Loucy (cell line): ENCODE measurements around the gene GAGE13.
"Not testable (repeated sequence)": the region's sequence is repeated elsewhere in the genome, so short reads cannot be mapped to it uniquely, and the experiment has no call there.

Source experiments
- H2AFZ ChIP-seq: fragments of 200-600 bp; sonication (generic); 2 replicates; pipeline ENCODE4 v1.6.0; 2016; ENCODE audit warnings: antibody characterized with exemption, mild to moderate bottlenecking, low read length, moderate library complexity
- H3F3A ChIP-seq: fragments of 200-600 bp; 2 replicates; pipeline ENCODE4 v1.6.0; 2016; ENCODE audit warnings: antibody characterized with exemption, low read depth, mild to moderate bottlenecking
- H3K27me3 ChIP-seq: fragments of 200-600 bp; sonication (generic); 2 replicates; pipeline ENCODE4 v1.6.1; 2014; ENCODE audit warnings: low read length, mild to moderate bottlenecking; ENCODE audit not compliant: insufficient read depth, poor library complexity, severe bottlenecking
- H3K36me3 ChIP-seq: fragments of 200-600 bp; sonication (generic); 2 replicates; pipeline ENCODE4 v1.6.1; 2016; ENCODE audit warnings: low read length; ENCODE audit not compliant: insufficient read depth
- H3K4me1 ChIP-seq: fragments of 200-600 bp; sonication (generic); 2 replicates; pipeline ENCODE4 v1.5.1; 2014; ENCODE audit warnings: low read length, mild to moderate bottlenecking; ENCODE audit not compliant: insufficient read depth, poor library complexity, severe bottlenecking
- H3K4me2 ChIP-seq: fragments of 200-600 bp; sonication (generic); 2 replicates; pipeline ENCODE4 v1.6.0; 2014; ENCODE audit warnings: antibody characterized with exemption, low read length, low read depth, mild to moderate bottlenecking; ENCODE audit not compliant: poor library complexity, severe bottlenecking
- H3K4me3 ChIP-seq: fragments of 200-600 bp; sonication (generic); 2 replicates; pipeline ENCODE4 v1.5.1; 2014; ENCODE audit warnings: low read length, mild to moderate bottlenecking, mixed read lengths; ENCODE audit not compliant: poor library complexity, severe bottlenecking
- H3K79me2 ChIP-seq: fragments of 200-600 bp; sonication (generic); 2 replicates; pipeline ENCODE4 v1.6.1; 2014; ENCODE audit warnings: low read length; ENCODE audit not compliant: insufficient read depth
- H3K9ac ChIP-seq: fragments of 200-600 bp; sonication (generic); 2 replicates; pipeline ENCODE4 v1.6.0; 2014; ENCODE audit warnings: mild to moderate bottlenecking, low read depth, low read length, moderate library complexity; ENCODE audit not compliant: poor library complexity, severe bottlenecking
- H3K9me2 ChIP-seq: fragments of 200-600 bp; sonication (generic); replicated peaks from 2 replicates; pipeline ENCODE4 v1.6.1; 2016; ENCODE audit warnings: low read depth, low read length, mixed read lengths
- H3K9me3 ChIP-seq: fragments of 200-600 bp; sonication (generic); 2 replicates; pipeline ENCODE4 v1.6.1; 2014; ENCODE audit warnings: mild to moderate bottlenecking, antibody characterized with exemption, low read length, low read depth; ENCODE audit not compliant: insufficient read depth
- H4K20me1 ChIP-seq: fragments of 200-600 bp; sonication (generic); 2 replicates; pipeline ENCODE4 v1.6.0; 2014; ENCODE audit warnings: antibody characterized with exemption, low read length, mild to moderate bottlenecking; ENCODE audit not compliant: insufficient read depth, poor library complexity, severe bottlenecking
- EZH2phosphoT487 ChIP-seq: fragments of 200-600 bp; IDR thresholded peaks from 2 replicates; pipeline ENCODE4 v1.6.1; 2018; ENCODE audit warnings: antibody characterized with exemption, mild to moderate bottlenecking, moderate library complexity, borderline replicate concordance
- TF ChIP-seq, protein P1 (sequence below): fragments of 200-600 bp; sonication (generic); conservative IDR thresholded peaks from 2 replicates; pipeline ENCODE4 v1.5.1; 2014; ENCODE audit warnings: mild to moderate bottlenecking, antibody characterized with exemption, low read length

GAGE13 gene, protein sequence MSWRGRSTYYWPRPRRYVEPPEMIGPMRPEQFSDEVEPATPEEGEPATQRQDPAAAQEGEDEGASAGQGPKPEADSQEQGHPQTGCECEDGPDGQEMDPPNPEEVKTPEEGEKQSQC

DNA sequence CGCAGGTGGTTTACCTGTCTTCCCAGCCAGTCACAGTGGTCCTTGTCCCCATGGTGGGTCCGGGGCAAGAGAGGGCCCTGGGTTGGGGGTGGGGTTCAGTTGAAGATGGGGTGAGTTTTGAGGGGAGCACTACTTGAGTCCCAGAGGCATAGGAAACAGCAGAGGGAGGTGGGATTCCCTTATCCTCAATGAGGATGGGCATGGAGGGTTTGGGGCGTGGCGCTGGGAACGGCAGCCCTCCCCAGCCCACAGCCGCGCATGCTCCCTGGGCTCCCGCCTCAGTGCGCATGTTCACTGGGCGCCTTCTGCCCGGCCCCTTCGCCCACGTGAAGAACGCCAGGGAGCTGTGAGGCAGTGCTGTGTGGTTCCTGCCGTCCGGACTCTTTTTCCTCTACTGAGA lies at the start of gene GAGE13:
TSS of gene GAGE13 (plus strand) at position 301 of the 400 bp plus-strand sequence. CDS start 1,156 bp downstream, outside the sequence.
- not testable (repeated sequence) for H3F3A ChIP-seq, H4K20me1 ChIP-seq, H3K4me3 ChIP-seq, H2AFZ ChIP-seq, H3K79me2 ChIP-seq, H3K27me3 ChIP-seq, H3K9me2 ChIP-seq, H3K4me2 ChIP-seq, H3K36me3 ChIP-seq, H3K9ac ChIP-seq, H3K4me1 ChIP-seq, H3K9me3 ChIP-seq

DNA sequence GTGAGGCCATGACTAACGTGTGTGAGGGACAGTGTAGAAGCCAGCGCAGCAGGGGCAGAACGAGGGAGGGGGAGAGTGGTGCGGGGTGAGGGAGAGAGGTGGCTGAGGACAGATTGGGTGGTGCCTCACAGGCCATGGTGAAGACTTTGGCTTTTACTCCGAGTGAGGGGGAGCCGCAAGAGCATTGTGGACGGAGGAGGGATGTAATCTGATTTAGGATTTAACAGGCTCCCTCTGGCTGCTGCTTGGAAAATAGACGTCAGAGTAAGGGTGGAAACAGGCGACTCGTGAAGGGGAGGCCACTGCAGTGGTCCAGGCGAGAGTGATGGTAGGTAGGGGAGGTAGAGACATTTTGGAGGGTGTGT lies 48.8 kb upstream of the GAGE13 start:
- no peaks in the 10 kb centered on the region for H4K20me1 ChIP-seq

DNA sequence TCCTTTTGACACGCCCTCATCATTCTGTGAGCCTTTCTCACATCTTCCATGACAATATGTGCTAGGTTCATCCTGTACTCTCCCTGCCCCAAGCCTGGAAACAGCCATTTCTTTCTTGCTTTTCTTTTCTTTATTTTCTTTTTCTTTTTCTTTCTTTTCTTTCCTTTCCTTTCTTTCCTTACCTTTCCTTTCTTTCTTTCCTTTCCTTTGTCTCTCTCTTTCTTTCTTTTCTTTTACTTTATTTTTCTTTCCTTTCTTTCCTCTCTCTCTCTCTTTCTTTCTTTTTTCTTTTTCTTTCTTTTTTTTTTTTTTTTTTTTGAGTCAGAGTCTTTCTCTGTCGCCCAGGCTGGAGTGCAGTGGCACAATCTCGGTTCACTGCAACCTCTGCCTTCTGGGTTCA lies 47.2 kb upstream of the GAGE13 start:
- H3K4me3 ChIP-seq = no peak overlapping the region
- no peaks in the 10 kb centered on the region for H4K20me1 ChIP-seq
- H3K36me3 ChIP-seq = no peaks in the 10 kb centered on the region
- no peaks in the 10 kb centered on the region for H3K9me2 ChIP-seq
- H3K4me2 ChIP-seq = no peak overlapping the region
- H3F3A ChIP-seq = no peaks in the 10 kb centered on the region
- H3K79me2 ChIP-seq = no peaks in the 10 kb centered on the region
- H3K27me3 ChIP-seq = no peaks in the 10 kb centered on the region
- no peaks in the 10 kb centered on the region for H3K4me1 ChIP-seq
- TF ChIP-seq EZH2phosphoT487 = no peak
- TF ChIP-seq, protein P1, sequence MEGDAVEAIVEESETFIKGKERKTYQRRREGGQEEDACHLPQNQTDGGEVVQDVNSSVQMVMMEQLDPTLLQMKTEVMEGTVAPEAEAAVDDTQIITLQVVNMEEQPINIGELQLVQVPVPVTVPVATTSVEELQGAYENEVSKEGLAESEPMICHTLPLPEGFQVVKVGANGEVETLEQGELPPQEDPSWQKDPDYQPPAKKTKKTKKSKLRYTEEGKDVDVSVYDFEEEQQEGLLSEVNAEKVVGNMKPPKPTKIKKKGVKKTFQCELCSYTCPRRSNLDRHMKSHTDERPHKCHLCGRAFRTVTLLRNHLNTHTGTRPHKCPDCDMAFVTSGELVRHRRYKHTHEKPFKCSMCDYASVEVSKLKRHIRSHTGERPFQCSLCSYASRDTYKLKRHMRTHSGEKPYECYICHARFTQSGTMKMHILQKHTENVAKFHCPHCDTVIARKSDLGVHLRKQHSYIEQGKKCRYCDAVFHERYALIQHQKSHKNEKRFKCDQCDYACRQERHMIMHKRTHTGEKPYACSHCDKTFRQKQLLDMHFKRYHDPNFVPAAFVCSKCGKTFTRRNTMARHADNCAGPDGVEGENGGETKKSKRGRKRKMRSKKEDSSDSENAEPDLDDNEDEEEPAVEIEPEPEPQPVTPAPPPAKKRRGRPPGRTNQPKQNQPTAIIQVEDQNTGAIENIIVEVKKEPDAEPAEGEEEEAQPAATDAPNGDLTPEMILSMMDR = no peak
- H3K9ac ChIP-seq = no peak overlapping the region
- no peak overlapping the region for H2AFZ ChIP-seq
- H3K9me3 ChIP-seq = no peaks in the 10 kb centered on the region

More for the DNA sequence above, 48.8 kb upstream of the GAGE13 start:
- H3K9me2 ChIP-seq = no peaks in the 10 kb centered on the region
- no peaks in the 10 kb centered on the region for H3K4me1 ChIP-seq
- no peak overlapping the region for H3K4me3 ChIP-seq
- no peak for TF ChIP-seq EZH2phosphoT487
- TF ChIP-seq, protein P1 = no peak
- H3K36me3 ChIP-seq = no peaks in the 10 kb centered on the region
- no peak overlapping the region for H3K9ac ChIP-seq
- H3K9me3 ChIP-seq = no peaks in the 10 kb centered on the region
- no peak overlapping the region for H2AFZ ChIP-seq
- H3K27me3 ChIP-seq = no peaks in the 10 kb centered on the region
- H3F3A ChIP-seq = no peaks in the 10 kb centered on the region
- H3K4me2 ChIP-seq = no peak overlapping the region
- H3K79me2 ChIP-seq = no peaks in the 10 kb centered on the region

DNA sequence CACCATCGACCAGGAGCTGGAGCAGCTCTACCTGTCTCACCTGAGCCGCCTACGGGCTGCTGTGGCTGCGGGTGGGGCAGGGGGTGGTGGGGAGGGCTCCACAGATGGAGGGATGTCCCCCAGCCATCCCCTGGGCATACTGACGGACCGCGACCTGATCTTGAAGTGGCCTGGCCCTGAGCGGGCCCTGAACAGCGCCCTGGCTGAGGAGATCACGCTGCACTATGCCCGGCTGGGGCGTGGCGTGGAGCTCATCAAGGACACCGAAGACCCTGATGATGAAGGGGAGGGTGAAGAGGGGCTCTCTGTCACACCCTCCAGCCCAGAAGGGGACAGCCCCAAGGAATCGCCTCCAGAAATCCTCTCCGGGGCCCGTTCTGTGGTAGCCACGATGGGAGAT lies 45.2 kb upstream of the GAGE13 start:
- Histone ChIP-seq H2AFZ (no peak overlapping the region), H3K9me2 (no peaks in the 10 kb centered on the region), H3K4me2 (no peak overlapping the region), H3K4me3 (no peak overlapping the region), H3K9me3 (no peaks in the 10 kb centered on the region), H4K20me1 (no peaks in the 10 kb centered on the region), H3K4me1 (no peaks in the 10 kb centered on the region), H3K9ac (no peak overlapping the region), H3K79me2 (no peaks in the 10 kb centered on the region), H3K36me3 (no peaks in the 10 kb centered on the region), H3F3A (no peaks in the 10 kb centered on the region), H3K27me3 (no peaks in the 10 kb centered on the region)
- TF ChIP-seq, protein P1 = no peak
- TF ChIP-seq EZH2phosphoT487 = no peak
